Mucosa of descending colon (tissue), 3 donors: ENCODE data around the gene SYTL3. TPM values are rescaled to one million over a fixed set of nuclear protein-coding genes. Genes with fewer than 3 reads are reported as not detected.

Experiments used
- ATAC-seq: fragments of 200-7000 bp; cut with Tn5 transposase; one replicate; pipeline ENCODE4 v1.9.1; 2020; ENCODE audit warnings: mild to moderate bottlenecking, moderate library complexity
- DNase-seq, 3 donors: peaks; one replicate each; pipeline ENCODE4 v3.0.0-alpha.2; 2020
- H3K36me3 ChIP-seq: fragments of 200-600 bp; one replicate; pipeline ENCODE4 v1.8.0; 2021; ENCODE audit warnings: low read depth, mild to moderate bottlenecking
- H3K4me1 ChIP-seq: fragments of 200-600 bp; one replicate; pipeline ENCODE4 v1.8.0; 2021; ENCODE audit warnings: low read depth, mild to moderate bottlenecking
- H3K4me3 ChIP-seq: fragments of 200-600 bp; one replicate; pipeline ENCODE4 v1.8.0; 2021; ENCODE audit warnings: mild to moderate bottlenecking
- H3K9me3 ChIP-seq: fragments of 200-600 bp; one replicate; pipeline ENCODE4 v1.8.0; 2021; ENCODE audit warnings: mild to moderate bottlenecking
- CTCF ChIP-seq: fragments of 200-600 bp; IDR thresholded peaks from one replicate; pipeline ENCODE4 v1.8.0; 2022; ENCODE audit warnings: antibody characterized with exemption, mild to moderate bottlenecking
- intact Hi-C, 2 donors: fragments of 100-400 bp; cut with DNase I in 1 of 2; cut with micrococcal nuclease in 1 of 2; formaldehyde crosslinking; loops; one replicate each; pipeline versions ENCODE4 v1.11.0 to v1.11.1; 2022; cut with DNase I, micrococcal nuclease
- total RNA-seq, 3 donors: library from RNA; stranded (reverse); fragmentation: NEBNext Ultra II Directional in 2 of 3; extraction: Animal tissue kit (Norgen Biotek cat#: 25700) in 2 of 3; gene quantifications; one replicate each; pipeline versions ENCODE4 v1.2.1 to v1.2.4, GENCODE V29; 2021 to 2023
- donor health status: DM: no; HTN: no; CAD: no; lungs with moderate emphysema.
- donor health status: DM: no; HTN: no; CAD: no.
- donor health status: DM: no; HTN: yes; CAD: no.

The SYTL3 gene
- total RNA-seq, 3 donors from 2014 or later = 2.8 to 4.7 (median 4.4) TPM

DNA sequence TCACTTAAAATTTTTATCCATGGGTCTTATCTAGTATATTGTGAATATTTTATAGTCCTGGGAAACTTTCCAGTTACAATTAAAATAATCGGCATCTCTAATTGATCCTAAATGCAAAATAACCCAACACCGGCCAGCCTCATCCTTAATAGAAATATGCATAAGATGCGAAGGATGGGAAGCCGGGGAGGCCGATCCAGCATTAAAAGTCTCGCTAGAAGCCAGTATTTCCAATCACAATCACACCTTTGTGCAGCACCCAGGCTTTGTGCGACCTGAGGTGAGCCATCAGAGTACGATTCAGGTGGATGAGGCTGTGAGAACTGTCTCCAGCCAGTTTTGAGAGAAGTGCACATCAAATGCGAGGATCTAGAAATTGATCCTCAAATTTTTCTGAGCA lies 104.0 kb downstream of the SYTL3 start:
- ATAC-seq (no peak), DNase-seq (no peak)
- intact Hi-C loops = no loop called here
- TF ChIP-seq CTCF = no peak
- Histone ChIP-seq H3K36me3 (no peaks in the 10 kb centered on the region), H3K9me3 (no peaks in the 10 kb centered on the region), H3K4me3 (no peak overlapping the region), H3K4me1 (no peaks in the 10 kb centered on the region)

DNA sequence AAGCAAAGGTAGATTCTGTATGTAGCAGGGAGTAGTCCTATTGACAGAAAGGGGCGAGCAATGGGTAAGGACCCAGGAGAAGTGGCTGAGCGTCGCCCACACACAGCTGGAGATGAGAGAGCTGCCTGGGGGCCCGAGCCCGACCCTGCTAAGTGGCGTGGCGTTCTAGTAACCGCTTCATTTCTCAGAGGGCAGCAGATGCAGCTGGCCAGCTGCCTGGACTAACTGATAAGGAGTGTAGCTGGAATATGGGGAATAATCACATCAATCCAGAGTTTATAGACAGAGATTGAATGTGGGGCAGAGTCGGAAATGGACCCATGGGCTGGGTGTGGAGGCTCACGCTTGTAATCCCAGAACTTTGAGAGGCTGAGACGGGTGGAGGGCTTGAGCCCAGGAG lies 104.9 kb downstream of the SYTL3 start:
- no peaks in the 10 kb centered on the region for H3K36me3 ChIP-seq
- no peaks in the 10 kb centered on the region for H3K9me3 ChIP-seq
- H3K4me3 ChIP-seq = no peak overlapping the region
- TF ChIP-seq CTCF = no peak
- DNase-seq = no peak
- no peak for ATAC-seq
- H3K4me1 ChIP-seq = no peaks in the 10 kb centered on the region
- intact Hi-C loops = no loop called here

GRCh38 chr6:158755636-158756035 lies 105.8 kb downstream of the SYTL3 start:
- intact Hi-C loops = no loop called here
- H3K9me3 ChIP-seq = no peaks in the 10 kb centered on the region
- TF ChIP-seq CTCF = no peak
- no peaks in the 10 kb centered on the region for H3K4me1 ChIP-seq
- no peaks in the 10 kb centered on the region for H3K36me3 ChIP-seq
- ATAC-seq (no peak), DNase-seq (no peak)
- H3K4me3 ChIP-seq = no peak overlapping the region

- ATAC-seq (no peak), DNase-seq (no peak)
- TF ChIP-seq CTCF = no peak
- Histone ChIP-seq H3K4me3 (no peak overlapping the region), H3K4me1 (no peaks in the 10 kb centered on the region), H3K9me3 (no peaks in the 10 kb centered on the region), H3K36me3 (no peaks in the 10 kb centered on the region)
- intact Hi-C loops = no loop called here
These were observed 106.3 kb downstream of the SYTL3 start for GRCh38 chr6:158756126-158756525.

GRCh38 chr6:158756977-158757752 lies 107.3 kb downstream of the SYTL3 start:
- DNase-seq (no peak), ATAC-seq (no peak)
- Histone ChIP-seq H3K4me3 (no peak overlapping the region), H3K4me1 (no peaks in the 10 kb centered on the region), H3K36me3 (no peaks in the 10 kb centered on the region), H3K9me3 (no peaks in the 10 kb centered on the region)
- intact Hi-C loops = no loop called here
- TF ChIP-seq CTCF = no peak

DNA sequence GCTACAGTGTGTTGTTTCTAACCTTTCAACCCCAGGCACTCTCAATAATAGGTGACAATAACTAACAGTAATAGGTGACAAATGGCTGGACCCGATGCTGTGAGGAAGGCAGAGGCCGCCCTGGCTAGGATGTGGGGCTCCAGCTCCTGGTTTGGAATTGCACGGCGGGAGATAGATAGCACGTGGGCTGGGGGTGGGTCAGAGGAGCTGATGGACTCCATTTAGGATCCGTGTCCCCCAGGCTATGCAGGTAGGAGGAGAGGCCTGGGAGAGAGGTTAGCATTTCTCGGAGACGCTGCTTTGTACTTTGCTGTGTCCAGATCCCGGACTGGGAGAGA lies 107.9 kb downstream of the SYTL3 start:
- H3K4me1 ChIP-seq = no peaks in the 10 kb centered on the region
- DNase-seq = no peak
- no peak overlapping the region for H3K4me3 ChIP-seq
- H3K36me3 ChIP-seq = no peaks in the 10 kb centered on the region
- TF ChIP-seq CTCF = no peak
- H3K9me3 ChIP-seq = no peaks in the 10 kb centered on the region
- intact Hi-C loops = no loop called here
- no peak for ATAC-seq
